ENCODE data around the gene RPSA. TPM values are rescaled to one million over a fixed set of nuclear protein-coding genes. Genes with fewer than 3 reads are reported as not detected.

The RPSA gene
- total and polyA plus RNA-seq, 2 of the 4 experiments (the other 2 are of a cell fraction), result 1,415 to 2,710 TPM

DNA sequence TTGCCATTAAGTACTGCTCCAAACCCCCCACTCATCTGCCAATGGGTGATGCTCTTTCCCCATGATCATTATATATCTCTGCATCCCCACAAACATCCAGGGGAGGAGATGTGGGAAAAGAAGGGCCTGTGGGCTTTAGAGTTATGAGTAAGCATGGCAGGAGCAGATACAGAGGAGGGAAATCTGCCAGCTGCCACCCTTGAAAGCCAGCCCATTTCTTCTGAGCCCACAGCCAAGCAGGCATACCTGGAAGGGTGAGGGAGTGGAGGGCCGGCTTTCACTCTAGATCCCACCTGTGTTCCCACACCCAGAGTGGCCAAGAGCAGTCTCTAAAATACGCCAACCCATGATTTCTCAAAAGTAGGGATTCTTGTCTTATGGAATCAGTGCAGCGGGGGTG lies 25.1 kb upstream of the RPSA start:
- no peak overlapping the region for H3K27ac ChIP-seq (ENCODE audit: insufficient read depth, low read length)
- no peak overlapping the region for H2AFZ ChIP-seq (replicated peaks; ENCODE audit: low read length, poor library complexity)
- WGBS, 2 experiments (ENCODE audit: extremely low coverage in 2 of 2, insufficient read length in 1 of 2), result no CpG with 5 or more reads among the region's 3 CpGs
- in situ Hi-C loops (cut with MboI; ENCODE audit: low sequenced_read_pairs), result no loop called here
- ATAC-seq (ENCODE audit: low read depth) (no peak), DNase-seq (no peak)
- no peak overlapping the region for H3K23ac ChIP-seq (ENCODE audit: low read depth, low read length)
- no peak overlapping the region for H3K4me2 ChIP-seq (ENCODE audit: low read depth, low read length)
- no peak overlapping the region for H3K14ac ChIP-seq (replicated peaks; ENCODE audit: low read depth, low read length)
- H3K56ac ChIP-seq (ENCODE audit: extremely low read depth, insufficient read depth, low read length), result no peak overlapping the region
- H3K4ac ChIP-seq (ENCODE audit: low read depth, low read length), result no peak overlapping the region
- peaks cover 6% of the 10 kb centered on the region; the same call in 1 of the 2 replicates for H3K9me1 ChIP-seq (ENCODE audit: insufficient read depth, low read length)
- dilution Hi-C loops (cut with HindIII; ENCODE audit: low sequenced_read_pairs, unreplicated experiment), result no loop called here
- H2BK20ac ChIP-seq (ENCODE audit: low read depth, low read length), result no peak overlapping the region
- intact Hi-C loops (cut with micrococcal nuclease), result loop anchor here (5.0 kb wide), 1 partner anchor 274 kb away; the partner anchor contains the start of genes GORASP1 and TTC21A
- no peak overlapping the region for H2AK5ac ChIP-seq (ENCODE audit: low read depth, low read length)
- no TSS peak for BruUV-seq (replicated peaks)
- peaks cover under 1 to 31% of the 10 kb centered on the region in 2 experiments; a peak in 3 of 4 replicates for H3K79me1 ChIP-seq (ENCODE audit: low read depth in 1 of 2, low read length in 2 of 2)
- H4K5ac ChIP-seq (ENCODE audit: low read depth, low read length), result no peak overlapping the region
- H2BK120ac ChIP-seq (ENCODE audit: low read depth, low read length), result no peak overlapping the region
- peaks cover 5% of the 10 kb centered on the region; the same call in 1 of the 2 replicates for H3K4me1 ChIP-seq (ENCODE audit: control insufficient read depth, insufficient read depth, low read length)
- H2BK15ac ChIP-seq (ENCODE audit: low read depth, low read length), result no peak overlapping the region
- H2AK9ac ChIP-seq (replicated peaks; ENCODE audit: low read depth, low read length, poor library complexity), result no peak overlapping the region
- no peak overlapping the region for H3K18ac ChIP-seq (ENCODE audit: low read depth, low read length)
- POLR2A ChIA-PET (ENCODE audit: unreplicated experiment), result no interaction called here
- H4K20me1 ChIP-seq (ENCODE audit: insufficient read depth, low read length), result peaks cover 25% of the 10 kb centered on the region
- H3K27me3 ChIP-seq (ENCODE audit: control insufficient read depth, insufficient read depth, low read length), result no peaks in the 10 kb centered on the region
- no peak overlapping the region for H3K4me3 ChIP-seq (ENCODE audit: insufficient read depth, low read depth, low read length)
- no peaks in the 10 kb centered on the region for H3K36me3 ChIP-seq (ENCODE audit: control insufficient read depth, insufficient read depth, low read length)
- no peaks in the 10 kb centered on the region for H3K9me3 ChIP-seq (ENCODE audit: control insufficient read depth, insufficient read depth, low read length)
- TF ChIP-seq MAZ (IDR thresholded peaks at IDR 0.05; ENCODE audit: borderline replicate concordance, low read depth, low read length) (no peak), MXI1 (IDR thresholded peaks at IDR 0.05; ENCODE audit: borderline replicate concordance, low read depth, low read length) (no peak), BHLHE40 (IDR thresholded peaks at IDR 0.05; ENCODE audit: low read depth, low read length) (no peak), FOS (IDR thresholded peaks at IDR 0.05; ENCODE audit: low read depth, low read length) (no peak), RAD21 (IDR thresholded peaks at IDR 0.05; ENCODE audit: low read length) (no peak), CHD1 (IDR thresholded peaks at IDR 0.05; ENCODE audit: low read depth, low read length) (no peak), NFE2L2 (IDR thresholded peaks at IDR 0.05; ENCODE audit: low read depth, low read length) (no peak), POLR2A (IDR thresholded peaks at IDR 0.05; ENCODE audit: low read depth, low read length) (no peak), CEBPB (IDR thresholded peaks at IDR 0.05; ENCODE audit: low read depth, low read length) (no peak), MAFK (IDR thresholded peaks at IDR 0.05; ENCODE audit: low read depth, low read length) (no peak), SMC3 (IDR thresholded peaks at IDR 0.05; ENCODE audit: low read depth, low read length) (no peak)
- H3K9ac ChIP-seq (ENCODE audit: low read depth, low read length), result no peak overlapping the region
- no peak overlapping the region for H4K91ac ChIP-seq (ENCODE audit: insufficient read depth, low read depth, low read length)
- no peak overlapping the region for H4K8ac ChIP-seq (ENCODE audit: low read depth in 2 of 2, low read length in 2 of 2)
- H2BK5ac ChIP-seq (ENCODE audit: low read depth, low read length, poor library complexity, severe bottlenecking), result no peak overlapping the region
- CTCF ChIA-PET, result no interaction called here
